H9 (cell line): ENCODE measurements around the gene LONP2. TPM values are rescaled to one million over a fixed set of nuclear protein-coding genes. Genes with fewer than 3 reads are reported as not detected.

Experiments used
- DNase-seq: peaks from one replicate; pipeline ENCODE4 v3.0.0-alpha.2; 2017
- H2AFZ ChIP-seq: one replicate; pipeline ENCODE4 v1.6.1; 2013; ENCODE audit warnings: mild to moderate bottlenecking, low read length, control low read depth, moderate library complexity
- H2AK5ac ChIP-seq: 2 replicates; pipeline ENCODE4 v1.6.1; 2013; ENCODE audit warnings: low read length, control low read depth, mixed read lengths; ENCODE audit not compliant: insufficient read length
- H2BK120ac ChIP-seq: one replicate; pipeline ENCODE4 v1.6.1; 2013; ENCODE audit warnings: low read depth, mild to moderate bottlenecking, low read length, control low read depth, inconsistent platforms; ENCODE audit not compliant: poor library complexity, severe bottlenecking
- H2BK12ac ChIP-seq: 2 replicates; pipeline ENCODE4 v1.6.1; 2013; ENCODE audit warnings: low read length, control low read depth, mixed read lengths, low read depth; ENCODE audit not compliant: insufficient read length
- H2BK15ac ChIP-seq: 2 replicates; pipeline ENCODE4 v1.6.1; 2013; ENCODE audit warnings: low read depth, low read length, control low read depth
- H2BK20ac ChIP-seq: one replicate; pipeline ENCODE4 v1.6.1; 2013; ENCODE audit warnings: low read depth, mild to moderate bottlenecking, low read length, control low read depth, inconsistent platforms; ENCODE audit not compliant: poor library complexity, severe bottlenecking
- H2BK5ac ChIP-seq: 2 replicates; pipeline ENCODE4 v1.6.1; 2013; ENCODE audit warnings: low read length, control low read depth, mixed read lengths; ENCODE audit not compliant: insufficient read length
- H3K14ac ChIP-seq: 2 replicates; pipeline ENCODE4 v1.6.1; 2013; ENCODE audit warnings: low read length, control low read depth; ENCODE audit not compliant: insufficient read depth
- H3K18ac ChIP-seq: 2 replicates; pipeline ENCODE4 v1.6.1; 2013; ENCODE audit warnings: low read depth, mild to moderate bottlenecking, mixed read lengths, low read length, control low read depth; ENCODE audit not compliant: insufficient read length
- H3K23ac ChIP-seq: 2 replicates; pipeline ENCODE4 v1.6.1; 2013; ENCODE audit warnings: low read length, control low read depth, mixed read lengths, low read depth; ENCODE audit not compliant: insufficient read length
- H3K23me2 ChIP-seq: 2 replicates; pipeline ENCODE4 v1.6.1; 2013; ENCODE audit warnings: low read depth, mild to moderate bottlenecking, mixed read lengths, low read length, control low read depth; ENCODE audit not compliant: insufficient read length, poor library complexity, severe bottlenecking
- H3K27ac ChIP-seq: 2 replicates; pipeline ENCODE4 v1.5.1; 2013; ENCODE audit warnings: low read length, control low read depth, mixed read lengths, low read depth; ENCODE audit not compliant: insufficient read length
- H3K27me3 ChIP-seq: 2 replicates; pipeline ENCODE4 v1.6.1; 2013; ENCODE audit warnings: low read length, control low read depth, inconsistent platforms; ENCODE audit not compliant: insufficient read depth
- H3K4ac ChIP-seq: 2 replicates; pipeline ENCODE4 v1.6.1; 2013; ENCODE audit warnings: low read depth, mild to moderate bottlenecking, control low read depth, inconsistent platforms, low read length, moderate library complexity
- H3K4me1 ChIP-seq: 2 replicates; pipeline ENCODE4 v1.6.1; 2013; ENCODE audit warnings: low read length, control low read depth, inconsistent platforms; ENCODE audit not compliant: insufficient read depth
- H3K4me2 ChIP-seq: 2 replicates; pipeline ENCODE4 v1.6.1; 2013; ENCODE audit warnings: low read length, control low read depth, mixed read lengths; ENCODE audit not compliant: insufficient read length, insufficient read depth
- H3K56ac ChIP-seq: 2 replicates; pipeline ENCODE4 v1.6.1; 2013; ENCODE audit warnings: low read depth, mild to moderate bottlenecking, mixed read lengths, low read length, control low read depth; ENCODE audit not compliant: insufficient read length
- H3K79me1 ChIP-seq: 2 replicates; pipeline ENCODE4 v1.6.1; 2013; ENCODE audit warnings: low read depth, mild to moderate bottlenecking, moderate library complexity, low read length, control low read depth, inconsistent platforms; ENCODE audit not compliant: insufficient read depth, poor library complexity, severe bottlenecking
- H3K79me2 ChIP-seq: 2 replicates; pipeline ENCODE4 v1.6.1; 2013; ENCODE audit warnings: low read length, control low read depth, inconsistent platforms; ENCODE audit not compliant: insufficient read depth
- H3K9ac ChIP-seq: 2 replicates; pipeline ENCODE4 v1.6.1; 2013; ENCODE audit warnings: low read length, control low read depth, mixed read lengths; ENCODE audit not compliant: insufficient read length; ENCODE audit errors: extremely low read depth
- H3K9me3 ChIP-seq: one replicate; pipeline ENCODE4 v1.6.1; 2013; ENCODE audit warnings: low read depth, low read length, inconsistent platforms; ENCODE audit not compliant: control insufficient read depth
- H3T11ph ChIP-seq: one replicate; pipeline ENCODE4 v1.6.1; 2013; ENCODE audit warnings: mild to moderate bottlenecking, low read length, control low read depth, inconsistent platforms
- H4K20me1 ChIP-seq: one replicate; pipeline ENCODE4 v1.6.1; 2013; ENCODE audit not compliant: control insufficient read depth, insufficient read length, insufficient read depth
- H4K5ac ChIP-seq: 2 replicates; pipeline ENCODE4 v1.6.1; 2013; ENCODE audit warnings: low read depth, mild to moderate bottlenecking, mixed read lengths, low read length, control low read depth; ENCODE audit not compliant: insufficient read length
- H4K8ac ChIP-seq: replicated peaks from 2 replicates; pipeline ENCODE4 v1.6.1; 2013; ENCODE audit warnings: low read length, control low read depth, mixed read lengths, low read depth; ENCODE audit not compliant: insufficient read length
- H4K91ac ChIP-seq: 2 replicates; pipeline ENCODE4 v1.6.1; 2013; ENCODE audit warnings: low read depth, mild to moderate bottlenecking, moderate library complexity, mixed read lengths, low read length, control low read depth; ENCODE audit not compliant: insufficient read length
- H3K27ac Mint-ChIP-seq, 3 experiments: 2 replicates in 2 of 3; 3 replicates in 1 of 3; pipeline ENCODE4 v1.8.0; 2020 to 2021; ENCODE audit warnings: mixed read lengths in 3 of 3, mild to moderate bottlenecking in 1 of 3, moderate library complexity in 1 of 3
- H3K27me3 Mint-ChIP-seq: 2 replicates; pipeline ENCODE4 v1.8.0; 2021; ENCODE audit warnings: low read depth, mild to moderate bottlenecking, moderate library complexity, mixed read lengths
- H3K36me3 Mint-ChIP-seq, 3 experiments: 2 replicates in 2 of 3; 3 replicates in 1 of 3; pipeline ENCODE4 v1.8.0; 2020 to 2021; ENCODE audit warnings: low read depth in 3 of 3, mixed read lengths in 3 of 3; ENCODE audit not compliant: insufficient read depth in 1 of 3
- H3K4me1 Mint-ChIP-seq, 2 experiments: 2 replicates each; pipeline ENCODE4 v1.8.0; 2020; ENCODE audit warnings: mixed read lengths in 2 of 2
- H3K4me3 Mint-ChIP-seq, 2 experiments: 2 replicates in 1 of 2; 3 replicates in 1 of 2; pipeline ENCODE4 v1.8.0; 2020 to 2021; ENCODE audit warnings: mild to moderate bottlenecking in 2 of 2, mixed read lengths in 2 of 2, moderate library complexity in 1 of 2
- H3K9me3 Mint-ChIP-seq, 2 experiments: 2 replicates in 1 of 2; 3 replicates in 1 of 2; pipeline ENCODE4 v1.8.0; 2020; ENCODE audit warnings: mild to moderate bottlenecking in 2 of 2, mixed read lengths in 2 of 2, moderate library complexity in 1 of 2
- WGBS: extraction: QIAGEN DNeasy Blood & Tissue Kit; methylation state at CpG from one replicate; pipeline ENCODE4 v1.1.7; 2013; ENCODE audit warnings: missing lambda C conversion rate, low lambda C conversion rate, mixed read lengths; ENCODE audit not compliant: insufficient read length; ENCODE audit errors: extremely low coverage; 5-methylcytosine and 5-hydroxymethylcytosine counted together
- total RNA-seq: library from RNA; stranded (reverse); gene quantifications from 2 replicates; pipeline ENCODE4 v1.2.1, GENCODE V29; 2021
- TF ChIP-seq, protein P1 (sequence below): fragments of 200-600 bp; sonication (generic); conservative IDR thresholded peaks from 3 replicates; pipeline ENCODE4 v1.8.0; 2021; ENCODE audit warnings: antibody characterized with exemption, mild to moderate bottlenecking

LONP2 gene
- total RNA-seq, 1 experiment from 2014 or later = 27.8 TPM

DNA sequence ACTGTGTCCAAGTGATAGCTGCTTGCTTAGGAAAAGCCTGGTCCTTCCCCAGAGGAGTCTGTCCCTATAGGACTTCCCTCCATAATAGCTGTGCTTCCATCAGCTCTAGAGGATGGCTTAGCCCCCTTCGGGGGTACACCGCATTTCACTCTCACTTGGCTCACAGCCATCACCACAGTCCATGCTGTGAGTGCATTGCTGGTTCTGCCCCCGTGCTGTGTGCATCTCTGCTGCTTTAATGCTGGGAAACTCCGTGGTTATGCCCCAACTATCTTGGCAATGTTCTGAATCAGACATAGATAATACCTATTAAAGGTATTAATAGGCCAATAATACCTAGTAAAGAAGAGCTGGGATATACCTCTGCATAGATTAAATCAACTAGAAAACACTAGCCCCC lies 82.8 kb downstream of the LONP2 start:
- Histone ChIP-seq H2BK20ac (no peak overlapping the region), H2BK5ac (no peak overlapping the region), H3K18ac (no peak overlapping the region), H2AK5ac (no peak overlapping the region), H3K23ac (no peak overlapping the region), H3K4me2 (no peak overlapping the region), H3K23me2 (no peaks in the 10 kb centered on the region), H3K27me3 (no peaks in the 10 kb centered on the region), H3K79me2 (no peaks in the 10 kb centered on the region), H2BK12ac (no peak overlapping the region), H3K4me1 (no peaks in the 10 kb centered on the region), H3K9me3 (no peaks in the 10 kb centered on the region), H2AFZ (no peak overlapping the region), H3K4ac (no peak overlapping the region), H2BK15ac (no peak overlapping the region), H2BK120ac (no peak overlapping the region), H3K56ac (no peak overlapping the region), H3T11ph (no peak overlapping the region), H4K8ac (no peak overlapping the region), H3K9ac (no peak overlapping the region), H3K14ac (no peak overlapping the region), H4K5ac (no peak overlapping the region), H4K20me1 (no peaks in the 10 kb centered on the region), H3K79me1 (no peaks in the 10 kb centered on the region), H3K27ac (no peak overlapping the region), H4K91ac (no peak overlapping the region)
- no peaks in the 10 kb centered on the region for H3K27me3 Mint-ChIP-seq
- DNase-seq = no peak
- no peaks in the 10 kb centered on the region for H3K9me3 Mint-ChIP-seq
- no CpG with 5 or more reads among the region's 4 CpGs for whole genome bisulfite sequencing
- TF ChIP-seq, protein P1, sequence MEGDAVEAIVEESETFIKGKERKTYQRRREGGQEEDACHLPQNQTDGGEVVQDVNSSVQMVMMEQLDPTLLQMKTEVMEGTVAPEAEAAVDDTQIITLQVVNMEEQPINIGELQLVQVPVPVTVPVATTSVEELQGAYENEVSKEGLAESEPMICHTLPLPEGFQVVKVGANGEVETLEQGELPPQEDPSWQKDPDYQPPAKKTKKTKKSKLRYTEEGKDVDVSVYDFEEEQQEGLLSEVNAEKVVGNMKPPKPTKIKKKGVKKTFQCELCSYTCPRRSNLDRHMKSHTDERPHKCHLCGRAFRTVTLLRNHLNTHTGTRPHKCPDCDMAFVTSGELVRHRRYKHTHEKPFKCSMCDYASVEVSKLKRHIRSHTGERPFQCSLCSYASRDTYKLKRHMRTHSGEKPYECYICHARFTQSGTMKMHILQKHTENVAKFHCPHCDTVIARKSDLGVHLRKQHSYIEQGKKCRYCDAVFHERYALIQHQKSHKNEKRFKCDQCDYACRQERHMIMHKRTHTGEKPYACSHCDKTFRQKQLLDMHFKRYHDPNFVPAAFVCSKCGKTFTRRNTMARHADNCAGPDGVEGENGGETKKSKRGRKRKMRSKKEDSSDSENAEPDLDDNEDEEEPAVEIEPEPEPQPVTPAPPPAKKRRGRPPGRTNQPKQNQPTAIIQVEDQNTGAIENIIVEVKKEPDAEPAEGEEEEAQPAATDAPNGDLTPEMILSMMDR = no peak
- H3K4me1 Mint-ChIP-seq = no peaks in the 10 kb centered on the region
- H3K4me3 Mint-ChIP-seq = no peak overlapping the region
- H3K36me3 Mint-ChIP-seq = 0 out of 7 replicates have a peak, but pooled peaks cover 0 to 4% (median 3%) of the 10 kb centered on the region in 3 experiments
- H3K27ac Mint-ChIP-seq = peak overlapping the region in 1 of 3 experiments; percentile 78; a peak in 1 of 7 replicates
